Neural cell (in vitro differentiated cells): ENCODE data around the gene ENOX1. TPM values are rescaled to one million over a fixed set of nuclear protein-coding genes. Genes with fewer than 3 reads are reported as not detected.
A peak's percentile ranks its signal among the peaks of the same experiment; 100 is the strongest.

Source experiments
- H2AFZ ChIP-seq: fragments of 200-600, 300-800 bp; sonication (generic), shearing (Covaris generic); 2 replicates; pipeline ENCODE4 v1.6.0; 2014; ENCODE audit warnings: low read depth, mild to moderate bottlenecking, antibody characterized with exemption, low read length, moderate library complexity
- H3F3A ChIP-seq: fragments of 200-600 bp; shearing (Covaris generic); 2 replicates; pipeline ENCODE4 v1.6.1; 2016; ENCODE audit warnings: mild to moderate bottlenecking, moderate library complexity, mixed read lengths, antibody characterized with exemption, low read length; ENCODE audit not compliant: insufficient read depth, poor library complexity, severe bottlenecking
- H3K27ac ChIP-seq: fragments of 200-600, 300-800 bp; sonication (generic), shearing (Covaris generic); 2 replicates; pipeline ENCODE4 v1.5.1; 2014; ENCODE audit warnings: mild to moderate bottlenecking, low read length, moderate library complexity
- H3K27me3 ChIP-seq: fragments of 300-800, 200-600 bp; sonication (generic), shearing (Covaris generic); 2 replicates; pipeline ENCODE4 v1.6.0; 2014; ENCODE audit warnings: mild to moderate bottlenecking, low read depth, low read length, moderate library complexity; ENCODE audit not compliant: insufficient read depth
- H3K36me3 ChIP-seq: fragments of 300-800, 200-600 bp; sonication (generic), shearing (Covaris generic); 2 replicates; pipeline ENCODE4 v1.5.1; 2014; ENCODE audit warnings: mild to moderate bottlenecking, antibody characterized with exemption, low read length, moderate library complexity; ENCODE audit not compliant: insufficient read depth
- H3K4me2 ChIP-seq: fragments of 300-800, 200-600 bp; sonication (generic), shearing (Covaris generic); 2 replicates; pipeline ENCODE4 v1.6.0; 2014; ENCODE audit warnings: mild to moderate bottlenecking, low read length
- H3K4me3 ChIP-seq: fragments of 300-800, 200-600 bp; sonication (generic), shearing (Covaris generic); 2 replicates; pipeline ENCODE4 v1.5.1; 2014; ENCODE audit warnings: mild to moderate bottlenecking, low read length, moderate library complexity
- H3K79me2 ChIP-seq: fragments of 200-600 bp; shearing (Covaris generic); replicated peaks from 2 replicates; pipeline ENCODE4 v1.6.0; 2014; ENCODE audit warnings: mild to moderate bottlenecking, low read length, moderate library complexity; ENCODE audit not compliant: insufficient read depth
- H3K9ac ChIP-seq: fragments of 300-800, 200-600 bp; sonication (generic), shearing (Covaris generic); 2 replicates; pipeline ENCODE4 v1.6.1; 2016; ENCODE audit warnings: mild to moderate bottlenecking, low read length, mixed read lengths
- H3K9me2 ChIP-seq: fragments of 200-600 bp; shearing (Covaris generic); 2 replicates; pipeline ENCODE4 v1.6.1; 2016; ENCODE audit warnings: mild to moderate bottlenecking, low read length, mixed read lengths; ENCODE audit not compliant: insufficient read depth
- H3K9me3 ChIP-seq: fragments of 200-600, 300-800 bp; sonication (generic), shearing (Covaris generic); 2 replicates; pipeline ENCODE4 v1.6.1; 2016; ENCODE audit warnings: mild to moderate bottlenecking, mixed run types, low read length, moderate library complexity, mixed read lengths
- H4K20me1 ChIP-seq: fragments of 200-600 bp; shearing (Covaris generic); 2 replicates; pipeline ENCODE4 v1.6.1; 2016; ENCODE audit warnings: mild to moderate bottlenecking, mixed run types; ENCODE audit not compliant: insufficient read depth
- CTCF ChIP-seq: fragments of 450-650 bp; IDR thresholded peaks from 2 replicates; pipeline ENCODE4 v1.5.1; 2014; ENCODE audit warnings: antibody characterized with exemption, mild to moderate bottlenecking, moderate library complexity; ENCODE audit not compliant: poor library complexity, severe bottlenecking
- EP300 ChIP-seq: fragments of 450-650 bp; conservative IDR thresholded peaks from 2 replicates; pipeline ENCODE4 v1.6.1; 2014; ENCODE audit warnings: antibody characterized with exemption, mild to moderate bottlenecking, moderate library complexity; ENCODE audit not compliant: poor library complexity, severe bottlenecking
- EZH2 ChIP-seq: fragments of 200-600, 300-800 bp; shearing (Covaris generic), sonication (generic); IDR thresholded peaks from 2 replicates; pipeline ENCODE4 v1.6.1; 2014; ENCODE audit warnings: antibody characterized with exemption, low read length, borderline replicate concordance, mild to moderate bottlenecking; ENCODE audit not compliant: insufficient read depth, poor library complexity, severe bottlenecking
- MXI1 ChIP-seq: fragments of 450-650 bp; conservative IDR thresholded peaks from 2 replicates; pipeline ENCODE4 v1.6.1; 2014; ENCODE audit warnings: antibody characterized with exemption, mild to moderate bottlenecking; ENCODE audit not compliant: poor library complexity, severe bottlenecking
- POLR2AphosphoS5 ChIP-seq: IDR thresholded peaks from 2 replicates; pipeline ENCODE4 v1.6.1; 2012
- RAD21 ChIP-seq: fragments of 450-650 bp; conservative IDR thresholded peaks from 2 replicates; pipeline ENCODE4 v1.6.1; 2014; ENCODE audit warnings: antibody characterized with exemption, mild to moderate bottlenecking, moderate library complexity
- REST ChIP-seq: IDR thresholded peaks from 2 replicates; pipeline ENCODE4 v1.6.1; 2012; ENCODE audit warnings: borderline replicate concordance
- SMC3 ChIP-seq: fragments of 450-650 bp; conservative IDR thresholded peaks from 2 replicates; pipeline ENCODE4 v1.6.1; 2014; ENCODE audit warnings: antibody characterized with exemption, mild to moderate bottlenecking, moderate library complexity; ENCODE audit not compliant: poor library complexity
- TAF1 ChIP-seq: IDR thresholded peaks from 2 replicates; pipeline ENCODE4 v1.6.1; 2012; ENCODE audit warnings: low read depth
- polyA plus RNA-seq: library from polyadenylated mRNA; depleted of rRNA; stranded (reverse); fragments of >200 nt; gene quantifications from 2 replicates; pipeline ENCODE4 v1.2.3, GENCODE V29; 2014

Gene ENOX1
- polyA plus RNA-seq, 1 donor from 2014 or later, result 42.6 TPM

- H4K20me1 ChIP-seq, result no peaks in the 10 kb centered on the region
- no peaks in the 10 kb centered on the region for H3K9me2 ChIP-seq
- no peaks in the 10 kb centered on the region for H3K36me3 ChIP-seq
- peak overlapping the region; percentile 32 for H3K9ac ChIP-seq
- H3K27me3 ChIP-seq, result no peaks in the 10 kb centered on the region
- no peak overlapping the region for H2AFZ ChIP-seq
- H3K4me2 ChIP-seq, result peak overlapping the region; percentile 27
- peaks cover 16% of the 10 kb centered on the region for H3F3A ChIP-seq
- peaks cover 6% of the 10 kb centered on the region for H3K79me2 ChIP-seq
- no peaks in the 10 kb centered on the region for H3K9me3 ChIP-seq
- TF ChIP-seq POLR2AphosphoS5, result peak; percentile 9
- no peak for TF ChIP-seq MXI1
- peak; percentile 8 for TF ChIP-seq REST
- H3K27ac ChIP-seq, result peak overlapping the region; percentile 70
- peak overlapping the region; percentile 37 for H3K4me3 ChIP-seq
Observed at GRCh38 chr13:43572656-43573360, 214.0 kb downstream of the ENOX1 start.

- Histone ChIP-seq H3K4me2 (no peak overlapping the region), H3K4me3 (no peak overlapping the region), H3K36me3 (no peaks in the 10 kb centered on the region), H3K27ac (no peak overlapping the region), H3F3A (peaks cover 16% of the 10 kb centered on the region), H3K9me2 (no peaks in the 10 kb centered on the region), H3K9ac (no peak overlapping the region), H4K20me1 (no peaks in the 10 kb centered on the region), H3K27me3 (no peaks in the 10 kb centered on the region), H3K9me3 (no peaks in the 10 kb centered on the region), H3K79me2 (peaks cover 4% of the 10 kb centered on the region), H2AFZ (no peak overlapping the region)
- TF ChIP-seq SMC3 (no peak), CTCF (no peak), EZH2 (no peak), REST (no peak), TAF1 (no peak), EP300 (no peak), RAD21 (no peak), MXI1 (no peak), POLR2AphosphoS5 (no peak)
Observed at GRCh38 chr13:43569658-43570057, 217.1 kb downstream of the ENOX1 start.
